ENCODE results near the gene MAST4. TPM values are rescaled to one million over a fixed set of nuclear protein-coding genes. Genes with fewer than 3 reads are reported as not detected.

MAST4 gene
- total and polyA plus RNA-seq, 2 of the 8 experiments (the other 6 are each of a cell fraction or from before 2014, with no cell fraction given): 1.5 to 2.6 TPM

- Histone ChIP-seq H4K20me1 (replicated peaks in 1 of 2; ENCODE audit: control insufficient read depth in 1 of 2, insufficient read depth in 2 of 2, low read length in 2 of 2) (no peaks in the 10 kb centered on the region), H3K56ac (replicated peaks; ENCODE audit: insufficient read length, low read depth, low read length) (no peak overlapping the region), H2BK120ac (replicated peaks; ENCODE audit: low read depth, low read length) (no peak overlapping the region), H3K9me3 (ENCODE audit: insufficient read depth in 2 of 2, low read depth in 1 of 2, low read length in 1 of 2) (no peaks in the 10 kb centered on the region), H2BK20ac (ENCODE audit: low read length) (no peak overlapping the region), H4K91ac (replicated peaks; ENCODE audit: insufficient read length, low read length) (no peak overlapping the region), H3K18ac (ENCODE audit: extremely low read depth, low read length) (no peak overlapping the region; the same call in 1 of the 2 replicates), H2AFZ (ENCODE audit: low read length) (no peak overlapping the region), H3K4ac (replicated peaks; ENCODE audit: insufficient read length, low read depth, low read length) (no peak overlapping the region), H3K27ac (ENCODE audit: low read depth, low read length) (no peak overlapping the region), H3K23ac (ENCODE audit: insufficient read length) (no peak overlapping the region), H3K23me2 (ENCODE audit: low read depth, low read length) (no peaks in the 10 kb centered on the region; the same call in 1 of the 2 replicates), H2BK12ac (ENCODE audit: low read depth, low read length) (no peak overlapping the region), H3K14ac (ENCODE audit: insufficient read length) (no peak overlapping the region), H3K36me3 (ENCODE audit: control insufficient read depth in 2 of 4, insufficient read depth in 4 of 4, low read length in 3 of 4) (no peaks in the 10 kb centered on the region), H2BK5ac (ENCODE audit: low read depth, low read length) (no peak overlapping the region), H3K79me1 (ENCODE audit: low read depth, low read length) (no peaks in the 10 kb centered on the region), H3K79me2 (ENCODE audit: control insufficient read depth in 1 of 2, insufficient read depth in 2 of 2, low read length in 2 of 2) (no peaks in the 10 kb centered on the region), H3K4me3 (ENCODE audit: extremely low read depth in 1 of 4, insufficient read depth in 2 of 4, low read depth in 3 of 4, low read length in 4 of 4) (no peak overlapping the region), H3K4me1 (replicated peaks in 1 of 4; ENCODE audit: control insufficient read depth in 3 of 4, insufficient read depth in 4 of 4, low read length in 3 of 4) (peaks cover 0 to 12% (median 10%) of the 10 kb centered on the region in 4 experiments; a peak in 6 of 7 replicates), H3K4me2 (ENCODE audit: insufficient read depth in 1 of 2, low read depth in 2 of 2, low read length in 2 of 2) (peak overlapping the region in 1 of 2 experiments; percentile 40; a peak in 1 of 4 replicates), H4K5ac (ENCODE audit: insufficient read length, low read depth, low read length) (no peak overlapping the region), H3K9ac (replicated peaks in 1 of 4; ENCODE audit: extremely low read depth in 1 of 4, low read depth in 3 of 4, low read length in 3 of 4) (no peak overlapping the region), H2BK15ac (ENCODE audit: low read length) (no peak overlapping the region), H3K27me3 (replicated peaks in 1 of 4; ENCODE audit: control insufficient read depth in 3 of 4, extremely low read depth in 1 of 4, insufficient read depth in 3 of 4, low read length in 3 of 4) (peaks cover 0 to 2% (median 0%) of the 10 kb centered on the region in 4 experiments; a peak in 1 of 7 replicates), H4K8ac (ENCODE audit: extremely low read depth, insufficient read depth, low read length) (no peak overlapping the region), H2AK5ac (ENCODE audit: low read depth, low read length) (no peak overlapping the region)
- ChIA-PET POLR2A (ENCODE audit: partially characterized antibody) (no interaction called here), CTCF (ENCODE audit: partially characterized antibody) (interaction anchor here (0.5 to 5.5 kb wide), 3 partner anchors 15 to 188 kb away, joined by 3 to 23 read pairs (median 3); no protein-coding TSS in a partner anchor)
- DNase-seq (ENCODE audit: low read depth in 1 of 2, low spot score in 2 of 2) (no peak), FAIRE-seq (peak; percentile 39)
- WGBS, 2 experiments (ENCODE audit: extremely low coverage in 1 of 2, insufficient coverage in 1 of 2, insufficient read length in 1 of 2, insufficient replicate concordance in 2 of 2, low coverage in 1 of 2, low lambda C conversion rate in 2 of 2, missing lambda C conversion rate in 1 of 2): 62% methylated on average over 7 of the region's 7 CpGs; no CpG with 5 or more reads in 1 of the 2 experiments
- TF ChIP-seq CEBPB (IDR thresholded peaks at IDR 0.05; ENCODE audit: low read depth, low read length): no peak
- no peak for TF ChIP-seq SP2 (IDR thresholded peaks at IDR 0.05; ENCODE audit: low read length)
Measured at GRCh38 chr5:66960369-66961137, 364.4 kb downstream of the MAST4 start.

All from H1 (cell line).